ENCODE measurements around the gene SYT15. TPM values are rescaled to one million over a fixed set of nuclear protein-coding genes. Genes with fewer than 3 reads are reported as not detected.
"Not testable (repeated sequence)": the region's sequence is repeated elsewhere in the genome, so short reads cannot be mapped to it uniquely, and the experiment has no call there.

The SYT15 gene
- total RNA-seq: 3.0 to 4.0 TPM (median 3.3 TPM) in 3 replicates

DNA sequence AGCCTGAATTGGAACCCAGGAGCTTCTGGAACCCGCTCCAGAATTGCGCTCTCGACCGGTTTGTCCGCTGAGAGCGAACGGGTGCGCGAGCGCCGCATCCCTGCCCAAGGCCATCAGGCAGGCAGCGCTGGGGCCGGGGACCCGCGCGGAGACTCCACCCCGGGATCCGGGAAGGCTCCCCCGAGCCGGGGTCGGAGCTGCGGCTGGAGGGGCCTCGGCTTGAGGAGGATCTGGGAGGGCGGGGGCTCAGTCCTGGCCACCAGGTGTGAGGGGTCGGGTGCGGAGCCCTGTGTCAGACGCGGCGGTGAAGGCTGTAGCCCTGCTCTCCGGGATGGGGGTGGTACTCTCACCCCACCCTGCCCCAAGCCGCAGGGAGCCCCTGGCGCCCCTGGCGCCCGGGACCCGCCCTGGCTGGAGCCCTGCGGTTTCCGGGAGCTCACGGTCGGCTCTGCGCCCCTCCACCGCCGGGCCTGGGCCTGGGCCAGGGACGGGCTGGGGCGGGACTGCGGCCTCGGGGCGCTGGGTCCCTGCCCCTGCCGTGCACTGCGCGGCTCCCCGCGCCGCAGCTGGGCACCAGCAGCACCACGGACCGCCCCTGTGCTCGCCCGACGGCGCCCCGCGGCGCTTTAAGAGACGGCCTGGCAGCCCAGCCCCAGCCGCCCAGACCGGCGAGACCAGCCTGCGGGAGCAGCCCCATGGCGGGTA, at the start of gene SYT15:
SYT15 (plus strand) TSS at position 655 of the 705 bp plus-strand sequence; CDS start at position 696, 41 bp downstream.
- not testable (repeated sequence) for H3K27ac Mint-ChIP-seq; H3K36me3 Mint-ChIP-seq; H3K9me3 Mint-ChIP-seq; DNase-seq (ENCODE audit: low spot score in 2 of 2, unreplicated experiment in 2 of 2); H3K4me1 Mint-ChIP-seq; H3K27me3 Mint-ChIP-seq (ENCODE audit: low read depth); H3K4me3 Mint-ChIP-seq

DNA sequence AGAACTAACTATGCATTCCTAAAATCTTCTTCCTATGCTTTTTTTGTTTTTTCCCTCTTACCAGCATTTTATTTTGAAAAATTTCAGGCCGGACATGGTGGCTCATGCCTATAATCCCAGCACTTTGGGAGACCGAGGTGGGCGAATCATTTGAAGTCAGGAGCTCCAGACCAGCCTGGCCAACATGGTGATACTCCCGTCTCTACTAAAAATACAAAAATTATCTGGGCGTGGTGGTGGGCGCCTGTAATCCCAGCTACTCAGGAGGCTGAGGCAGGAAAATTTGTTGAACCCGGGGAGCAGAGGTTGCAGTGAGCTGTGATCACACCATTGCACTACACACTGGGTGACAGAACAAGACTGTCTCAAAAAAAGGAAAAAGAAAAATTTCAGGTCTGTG, 49.2 kb upstream of the SYT15 start:
- not testable (repeated sequence) for DNase-seq (ENCODE audit: low spot score in 2 of 2, unreplicated experiment in 2 of 2); H3K36me3 Mint-ChIP-seq; H3K4me3 Mint-ChIP-seq; H3K27me3 Mint-ChIP-seq (ENCODE audit: low read depth); H3K9me3 Mint-ChIP-seq; H3K27ac Mint-ChIP-seq; H3K4me1 Mint-ChIP-seq

DNA sequence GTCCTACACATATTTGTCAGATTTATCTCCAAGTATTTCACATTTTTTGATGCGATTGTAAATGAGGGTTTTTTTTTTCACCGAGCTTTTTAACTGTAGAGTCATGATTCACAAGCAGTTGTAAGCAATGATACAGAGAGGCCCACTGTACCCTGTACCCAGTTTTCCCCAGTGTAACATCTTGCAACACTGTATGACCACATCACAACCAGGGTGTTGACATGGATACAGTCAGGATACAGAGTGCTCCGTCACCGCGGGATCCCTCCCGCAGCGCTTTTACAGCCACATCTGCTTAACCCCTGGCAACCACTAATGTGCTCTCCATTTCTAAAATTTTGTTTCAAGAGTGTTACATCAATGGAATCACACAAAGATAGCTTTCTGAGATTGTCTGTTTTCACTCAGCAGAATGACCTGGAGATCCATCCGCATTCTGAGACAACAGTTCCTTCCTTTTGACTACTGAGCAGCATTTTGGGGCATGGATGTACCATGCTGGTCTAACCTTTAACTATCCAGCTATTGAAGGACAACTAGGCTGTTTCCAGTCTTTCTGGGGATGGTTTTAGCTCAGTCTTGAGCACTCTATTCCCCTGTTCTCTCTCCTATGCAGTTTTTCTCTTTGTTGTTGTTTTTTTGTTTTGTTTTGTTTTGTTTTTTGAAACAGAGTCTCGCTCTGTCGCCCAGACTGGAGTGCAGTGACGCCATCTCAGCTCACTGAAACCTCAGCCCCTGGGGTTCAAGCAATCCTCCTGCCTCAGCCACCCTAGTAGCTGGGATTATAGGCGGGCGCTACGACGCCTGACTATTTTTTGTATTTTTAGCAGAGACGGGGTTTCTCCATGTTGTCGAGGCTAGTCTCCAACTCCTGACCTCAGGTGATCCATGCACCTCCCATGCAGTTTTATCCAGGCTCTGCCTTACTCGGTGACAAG, 48.4 kb upstream of the SYT15 start:
- H3K4me1 Mint-ChIP-seq: no peaks in the 10 kb centered on the region
- no peak overlapping the region for H3K27ac Mint-ChIP-seq
- no peaks in the 10 kb centered on the region for H3K9me3 Mint-ChIP-seq
- no peak overlapping the region for H3K4me3 Mint-ChIP-seq
- TF ChIP-seq, protein P1, sequence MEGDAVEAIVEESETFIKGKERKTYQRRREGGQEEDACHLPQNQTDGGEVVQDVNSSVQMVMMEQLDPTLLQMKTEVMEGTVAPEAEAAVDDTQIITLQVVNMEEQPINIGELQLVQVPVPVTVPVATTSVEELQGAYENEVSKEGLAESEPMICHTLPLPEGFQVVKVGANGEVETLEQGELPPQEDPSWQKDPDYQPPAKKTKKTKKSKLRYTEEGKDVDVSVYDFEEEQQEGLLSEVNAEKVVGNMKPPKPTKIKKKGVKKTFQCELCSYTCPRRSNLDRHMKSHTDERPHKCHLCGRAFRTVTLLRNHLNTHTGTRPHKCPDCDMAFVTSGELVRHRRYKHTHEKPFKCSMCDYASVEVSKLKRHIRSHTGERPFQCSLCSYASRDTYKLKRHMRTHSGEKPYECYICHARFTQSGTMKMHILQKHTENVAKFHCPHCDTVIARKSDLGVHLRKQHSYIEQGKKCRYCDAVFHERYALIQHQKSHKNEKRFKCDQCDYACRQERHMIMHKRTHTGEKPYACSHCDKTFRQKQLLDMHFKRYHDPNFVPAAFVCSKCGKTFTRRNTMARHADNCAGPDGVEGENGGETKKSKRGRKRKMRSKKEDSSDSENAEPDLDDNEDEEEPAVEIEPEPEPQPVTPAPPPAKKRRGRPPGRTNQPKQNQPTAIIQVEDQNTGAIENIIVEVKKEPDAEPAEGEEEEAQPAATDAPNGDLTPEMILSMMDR (IDR thresholded peaks at IDR 0.05; ENCODE audit: unreplicated experiment): no peak
- DNase-seq (ENCODE audit: low spot score in 2 of 2, unreplicated experiment in 2 of 2): no peak
- no peaks in the 10 kb centered on the region for H3K27me3 Mint-ChIP-seq (ENCODE audit: low read depth)
- H3K36me3 Mint-ChIP-seq: no peaks in the 10 kb centered on the region

DNA sequence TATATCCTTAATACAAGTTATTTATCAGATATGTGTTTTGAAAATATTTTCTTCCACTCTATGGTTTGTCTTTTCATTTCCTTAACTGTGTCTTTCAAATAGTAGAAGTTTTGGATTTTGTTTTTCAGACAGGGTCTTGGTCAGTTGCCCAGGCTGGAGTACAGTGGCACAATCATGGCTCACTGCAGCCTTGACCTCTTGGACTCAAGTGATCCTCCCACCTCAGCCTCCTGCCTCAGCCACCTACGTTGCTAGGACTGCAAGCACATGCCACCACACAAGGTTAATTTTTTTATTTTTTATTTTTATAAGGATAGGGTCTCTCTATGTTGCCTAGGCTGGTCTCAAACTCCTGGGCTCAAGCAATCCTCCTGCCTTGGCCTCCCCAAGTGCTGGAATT, 46.7 kb upstream of the SYT15 start:
- not testable (repeated sequence) for DNase-seq (ENCODE audit: low spot score in 2 of 2, unreplicated experiment in 2 of 2); H3K9me3 Mint-ChIP-seq; H3K4me3 Mint-ChIP-seq; H3K4me1 Mint-ChIP-seq; H3K27me3 Mint-ChIP-seq (ENCODE audit: low read depth); H3K36me3 Mint-ChIP-seq; H3K27ac Mint-ChIP-seq

DNA sequence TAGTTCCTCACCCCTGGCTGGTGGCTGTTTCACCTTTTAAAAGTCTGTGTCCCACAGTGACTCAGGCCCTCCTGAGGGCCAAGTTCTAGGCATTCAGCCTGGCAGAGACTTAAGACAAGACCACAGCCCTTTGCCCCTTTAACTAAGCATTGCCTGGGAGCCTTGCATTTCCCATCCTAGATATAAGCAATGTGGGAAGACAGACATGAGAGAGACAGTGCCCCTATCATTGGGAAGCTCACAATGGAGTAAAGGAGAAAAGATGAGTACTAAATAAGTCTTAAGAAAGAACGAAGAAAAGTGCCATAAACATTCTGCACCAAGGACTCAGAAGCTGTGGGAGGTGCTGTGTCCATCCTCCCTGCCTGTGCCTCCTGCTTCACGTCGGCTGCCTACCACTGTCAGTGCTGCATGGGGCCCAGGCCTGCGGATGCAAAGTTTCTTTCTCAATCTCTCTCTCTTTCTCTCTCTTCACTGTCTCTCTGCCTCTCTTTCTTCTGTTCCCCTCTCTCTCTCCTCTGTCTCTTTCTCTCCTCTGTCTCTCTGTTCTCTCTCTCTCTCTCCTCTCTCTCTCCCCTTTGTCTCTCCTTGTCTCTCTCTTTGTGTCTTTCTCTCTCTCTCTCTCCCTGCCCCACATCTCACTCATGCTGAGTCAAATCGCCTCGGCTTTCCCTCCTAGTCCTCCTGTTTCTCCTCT, 44.0 kb upstream of the SYT15 start:
- Mint-ChIP-seq H3K9me3 (no peaks in the 10 kb centered on the region), H3K4me1 (peaks cover 5% of the 10 kb centered on the region), H3K4me3 (no peak overlapping the region), H3K36me3 (no peaks in the 10 kb centered on the region), H3K27me3 (ENCODE audit: low read depth) (peaks cover 2% of the 10 kb centered on the region), H3K27ac (no peak overlapping the region)
- no peak for DNase-seq (ENCODE audit: low spot score in 2 of 2, unreplicated experiment in 2 of 2)
- TF ChIP-seq, protein P1 (IDR thresholded peaks at IDR 0.05; ENCODE audit: unreplicated experiment): no peak

DNA sequence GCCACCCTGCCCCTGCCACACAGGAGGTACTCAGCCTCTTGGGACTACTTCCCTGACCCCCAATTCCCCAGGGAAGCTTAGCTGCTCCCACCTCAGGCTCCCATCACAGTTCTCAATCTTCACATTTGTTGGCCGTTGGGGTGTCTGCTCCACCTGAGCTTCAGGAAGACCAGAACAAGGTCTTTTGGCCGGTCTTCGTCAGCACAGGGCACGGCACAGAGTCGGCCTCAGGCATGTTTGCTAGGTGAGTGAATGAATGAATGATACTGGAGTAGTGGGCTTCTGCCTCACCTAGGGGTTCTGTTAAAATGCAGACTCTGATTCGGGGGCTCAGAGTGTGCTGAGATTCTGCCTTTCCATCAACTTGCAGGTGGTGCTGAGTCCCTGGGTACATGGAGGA, 42.8 kb upstream of the SYT15 start:
- peaks cover 13% of the 10 kb centered on the region for H3K4me1 Mint-ChIP-seq
- no peak overlapping the region for H3K27ac Mint-ChIP-seq
- H3K4me3 Mint-ChIP-seq: no peak overlapping the region
- no peaks in the 10 kb centered on the region for H3K9me3 Mint-ChIP-seq
- no peaks in the 10 kb centered on the region for H3K36me3 Mint-ChIP-seq
- H3K27me3 Mint-ChIP-seq (ENCODE audit: low read depth): peaks cover 2% of the 10 kb centered on the region
- no peak for DNase-seq (ENCODE audit: low spot score in 2 of 2, unreplicated experiment in 2 of 2)
- TF ChIP-seq, protein P1 (IDR thresholded peaks at IDR 0.05; ENCODE audit: unreplicated experiment): no peak
